Testis (tissue), 3 donors: Measurements from ENCODE around the gene ISG15. TPM values are rescaled to one million over a fixed set of nuclear protein-coding genes. Genes with fewer than 3 reads are reported as not detected.
"Not testable (repeated sequence)": the region's sequence is repeated elsewhere in the genome, so short reads cannot be mapped to it uniquely, and the experiment has no call there.

ENCODE experiments used
- DNase-seq: peaks from one replicate; pipeline ENCODE4 v3.0.0-alpha.2; 2019
- H3K27ac ChIP-seq, 2 donors: fragments of 200-600 bp; sonication (generic); one replicate each; pipeline ENCODE4 v1.5.1; 2019
- H3K27me3 ChIP-seq: fragments of 200-600 bp; sonication (generic); one replicate; pipeline ENCODE4 v1.5.1; 2019
- H3K36me3 ChIP-seq: fragments of 200-600 bp; sonication (generic); one replicate; pipeline ENCODE4 v1.5.1; 2017; ENCODE audit warnings: low read depth; ENCODE audit errors: missing control alignments
- H3K4me1 ChIP-seq: fragments of 200-600 bp; sonication (generic); one replicate; pipeline ENCODE4 v1.5.1; 2019
- H3K4me3 ChIP-seq, 2 donors: fragments of 200-600 bp; sonication (generic); one replicate each; pipeline ENCODE4 v1.5.1; 2017 to 2019
- H3K9me3 ChIP-seq: fragments of 200-600 bp; sonication (generic); one replicate; pipeline ENCODE4 v1.5.1; 2017
- POLR2A ChIP-seq: fragments of 450-650 bp; IDR thresholded peaks from one replicate; pipeline ENCODE4 v1.6.1; 2017; ENCODE audit warnings: antibody characterized with exemption, mild to moderate bottlenecking, moderate library complexity
- WGBS, 2 donors: methylation state at CpG; one replicate each; pipeline ENCODE4 v1.1.5; 2018; 5-methylcytosine and 5-hydroxymethylcytosine counted together
- intact Hi-C: fragments of 100-400 bp; cut with DNase I; formaldehyde crosslinking; loops from one replicate; pipeline ENCODE4 v1.15.1; 2023; ENCODE audit warnings: low total_unique reads
- polyA plus RNA-seq: library from polyadenylated mRNA; stranded (reverse); fragments of 350-450 nt; fragmentation: Illumina TruSeq; extraction: RNeasy Lipid Tissue Mini Kit (QIAGEN cat#74804); gene quantifications from one replicate; pipeline ENCODE4 v1.2.3, GENCODE V29; 2014; ENCODE audit warnings: low read depth, low replicate concordance; ENCODE audit not compliant: insufficient read depth
- total RNA-seq, 2 donors: library from RNA; depleted of rRNA; stranded (reverse); fragments of >200 nt; gene quantifications; one replicate each; pipeline ENCODE4 v1.2.3, GENCODE V29; 2016
- TF ChIP-seq, protein P1 (sequence below), 3 experiments: fragments of 450-650 bp in 2 of 3; fragments of 200-600 bp in 1 of 3; sonication (generic) in 1 of 3; IDR thresholded peaks; one replicate each; pipeline ENCODE4 v1.5.1; 2016 to 2019; ENCODE audit warnings: antibody characterized with exemption in 3 of 3, mild to moderate bottlenecking in 2 of 3, moderate library complexity in 1 of 3

Gene ISG15
- total and polyA plus RNA-seq, 3 donors from 2014 or later: 16.6 to 24.0 (median 22.8) TPM

DNA sequence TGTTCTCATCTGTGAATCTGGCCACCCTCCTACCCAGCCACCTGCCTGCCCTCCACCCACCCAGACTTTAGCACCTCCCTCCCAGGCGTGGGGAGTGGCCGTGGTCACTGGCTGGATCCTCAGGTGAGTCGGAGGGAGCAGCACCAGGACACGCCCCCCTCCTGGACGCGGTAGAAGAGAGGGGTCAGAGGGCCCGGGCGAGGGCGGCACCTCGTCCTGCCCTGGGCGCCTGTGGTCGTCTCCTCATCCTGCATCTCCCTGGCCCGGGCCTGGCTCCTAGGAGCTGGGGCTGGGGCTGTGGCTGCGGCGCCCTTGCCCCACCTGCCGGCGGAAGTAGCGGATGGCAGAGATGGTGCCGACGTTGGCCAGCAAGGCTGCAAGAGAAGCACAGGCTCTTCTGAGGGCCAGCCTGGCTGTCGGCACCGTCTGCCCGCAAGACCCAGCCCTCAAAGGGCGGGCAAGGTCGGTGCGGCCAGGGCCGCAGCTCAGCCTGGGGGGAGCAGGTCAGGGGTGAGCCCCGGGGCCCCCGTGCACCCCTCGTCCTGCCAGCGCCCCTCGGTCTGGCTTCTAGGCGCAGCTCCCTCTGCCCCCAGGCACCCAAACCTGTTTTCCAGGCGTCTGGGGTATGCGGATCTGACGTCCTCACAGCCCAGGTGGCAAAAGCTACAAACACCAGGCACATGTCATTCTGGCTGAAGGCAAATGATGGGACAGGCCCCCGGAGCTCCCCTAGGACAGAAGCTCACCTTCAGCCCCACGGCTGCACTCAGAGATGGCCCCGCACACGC lies 37.2 kb upstream of the ISG15 start:
- H3K27ac ChIP-seq: no peak overlapping the region
- intact Hi-C loops: loop anchor here (10.0 kb wide), 1 partner anchor 71 kb away; no protein-coding TSS in a partner anchor
- H3K36me3 ChIP-seq: no peaks in the 10 kb centered on the region
- DNase-seq: peak; percentile 77
- H3K4me3 ChIP-seq: no peak overlapping the region
- no peaks in the 10 kb centered on the region for H3K9me3 ChIP-seq
- WGBS, 2 donors: 5% methylated on average over 15 to 40 of the region's 40 CpGs
- H3K4me1 ChIP-seq: peaks cover 5% of the 10 kb centered on the region
- H3K27me3 ChIP-seq: no peaks in the 10 kb centered on the region
- TF ChIP-seq POLR2A: no peak
- TF ChIP-seq, protein P1, sequence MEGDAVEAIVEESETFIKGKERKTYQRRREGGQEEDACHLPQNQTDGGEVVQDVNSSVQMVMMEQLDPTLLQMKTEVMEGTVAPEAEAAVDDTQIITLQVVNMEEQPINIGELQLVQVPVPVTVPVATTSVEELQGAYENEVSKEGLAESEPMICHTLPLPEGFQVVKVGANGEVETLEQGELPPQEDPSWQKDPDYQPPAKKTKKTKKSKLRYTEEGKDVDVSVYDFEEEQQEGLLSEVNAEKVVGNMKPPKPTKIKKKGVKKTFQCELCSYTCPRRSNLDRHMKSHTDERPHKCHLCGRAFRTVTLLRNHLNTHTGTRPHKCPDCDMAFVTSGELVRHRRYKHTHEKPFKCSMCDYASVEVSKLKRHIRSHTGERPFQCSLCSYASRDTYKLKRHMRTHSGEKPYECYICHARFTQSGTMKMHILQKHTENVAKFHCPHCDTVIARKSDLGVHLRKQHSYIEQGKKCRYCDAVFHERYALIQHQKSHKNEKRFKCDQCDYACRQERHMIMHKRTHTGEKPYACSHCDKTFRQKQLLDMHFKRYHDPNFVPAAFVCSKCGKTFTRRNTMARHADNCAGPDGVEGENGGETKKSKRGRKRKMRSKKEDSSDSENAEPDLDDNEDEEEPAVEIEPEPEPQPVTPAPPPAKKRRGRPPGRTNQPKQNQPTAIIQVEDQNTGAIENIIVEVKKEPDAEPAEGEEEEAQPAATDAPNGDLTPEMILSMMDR (IDR thresholded peaks at IDR 0.05): peak; percentile 53 to 68 (median 62)

DNA sequence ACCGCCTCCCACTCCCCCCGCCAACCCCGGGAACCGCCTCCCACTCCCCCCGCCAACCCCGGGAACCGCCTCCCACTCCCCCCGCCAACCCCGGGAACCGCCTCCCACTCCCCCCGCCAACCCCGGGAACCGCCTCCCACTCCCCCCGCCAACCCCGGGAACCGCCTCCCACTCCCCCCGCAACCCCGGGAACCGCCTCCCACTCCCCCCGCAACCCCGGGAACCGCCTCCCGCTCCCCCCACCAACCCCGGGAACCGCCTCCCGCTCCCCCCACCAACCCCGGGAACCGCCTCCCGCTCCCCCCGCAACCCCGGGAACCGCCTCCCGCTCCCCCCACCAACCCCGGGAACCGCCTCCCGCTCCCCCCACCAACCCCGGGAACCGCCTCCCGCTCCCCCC lies 36.5 kb upstream of the ISG15 start:
- DNase-seq, H3K27me3 ChIP-seq: not testable (repeated sequence)
- intact Hi-C loops: loop anchor here (10.0 kb wide), 1 partner anchor 72 kb away; no protein-coding TSS in a partner anchor

DNA sequence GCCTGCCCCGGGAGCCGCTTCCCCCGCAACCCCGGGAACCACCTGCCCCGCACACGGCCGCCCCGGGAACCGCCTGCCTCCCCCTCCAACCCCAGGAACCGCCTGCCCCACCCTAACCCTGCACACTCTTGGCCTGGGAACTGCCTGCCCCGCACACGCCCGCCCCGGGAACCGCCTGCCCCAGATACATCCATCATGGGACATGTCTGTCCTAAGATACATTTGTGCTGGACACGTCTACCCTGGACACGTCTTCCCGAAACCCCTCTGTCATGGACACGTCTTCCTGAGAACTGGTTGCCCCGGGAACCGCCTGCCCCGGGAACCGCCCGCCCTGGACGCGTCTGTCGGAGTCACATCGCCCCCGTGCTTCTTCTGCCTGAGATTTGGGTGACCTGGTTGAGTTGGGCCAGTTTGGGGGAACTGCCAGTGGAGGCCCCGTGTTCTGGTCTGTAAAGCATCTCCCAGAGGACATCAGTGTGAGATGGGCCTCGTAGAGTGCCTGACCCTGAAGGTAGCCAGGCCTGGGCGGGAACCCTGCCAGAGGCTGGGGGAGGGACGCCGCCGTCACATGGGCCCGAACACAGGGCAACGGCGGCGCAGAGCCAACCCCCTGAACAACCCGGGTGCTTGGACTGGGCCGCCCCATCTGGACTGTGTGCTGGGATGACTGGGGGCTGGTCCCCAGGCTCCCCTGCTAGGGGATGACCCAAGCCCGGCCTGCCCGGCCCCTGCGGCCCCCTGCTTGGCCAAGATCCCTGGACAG lies 35.0 kb upstream of the ISG15 start:
- Histone ChIP-seq H3K9me3 (no peaks in the 10 kb centered on the region), H3K36me3 (no peaks in the 10 kb centered on the region), H3K4me1 (peaks cover 5% of the 10 kb centered on the region), H3K27ac (no peak overlapping the region), H3K27me3 (no peaks in the 10 kb centered on the region), H3K4me3 (no peak overlapping the region)
- DNase-seq: no peak
- WGBS, 2 donors: 70 to 74% methylated on average over 31 to 35 of the region's 44 CpGs
- intact Hi-C loops: loop anchor here (10.0 kb wide), 1 partner anchor 73 kb away; no protein-coding TSS in a partner anchor
- TF ChIP-seq POLR2A: no peak
- TF ChIP-seq, protein P1 (IDR thresholded peaks at IDR 0.05): no peak

More for the DNA sequence above, 36.5 kb upstream of the ISG15 start:
- not testable (repeated sequence) for H3K36me3 ChIP-seq, H3K9me3 ChIP-seq, H3K4me1 ChIP-seq, H3K4me3 ChIP-seq, H3K27ac ChIP-seq
- no CpG with 5 or more reads among the region's 39 CpGs for WGBS, 2 donors

DNA sequence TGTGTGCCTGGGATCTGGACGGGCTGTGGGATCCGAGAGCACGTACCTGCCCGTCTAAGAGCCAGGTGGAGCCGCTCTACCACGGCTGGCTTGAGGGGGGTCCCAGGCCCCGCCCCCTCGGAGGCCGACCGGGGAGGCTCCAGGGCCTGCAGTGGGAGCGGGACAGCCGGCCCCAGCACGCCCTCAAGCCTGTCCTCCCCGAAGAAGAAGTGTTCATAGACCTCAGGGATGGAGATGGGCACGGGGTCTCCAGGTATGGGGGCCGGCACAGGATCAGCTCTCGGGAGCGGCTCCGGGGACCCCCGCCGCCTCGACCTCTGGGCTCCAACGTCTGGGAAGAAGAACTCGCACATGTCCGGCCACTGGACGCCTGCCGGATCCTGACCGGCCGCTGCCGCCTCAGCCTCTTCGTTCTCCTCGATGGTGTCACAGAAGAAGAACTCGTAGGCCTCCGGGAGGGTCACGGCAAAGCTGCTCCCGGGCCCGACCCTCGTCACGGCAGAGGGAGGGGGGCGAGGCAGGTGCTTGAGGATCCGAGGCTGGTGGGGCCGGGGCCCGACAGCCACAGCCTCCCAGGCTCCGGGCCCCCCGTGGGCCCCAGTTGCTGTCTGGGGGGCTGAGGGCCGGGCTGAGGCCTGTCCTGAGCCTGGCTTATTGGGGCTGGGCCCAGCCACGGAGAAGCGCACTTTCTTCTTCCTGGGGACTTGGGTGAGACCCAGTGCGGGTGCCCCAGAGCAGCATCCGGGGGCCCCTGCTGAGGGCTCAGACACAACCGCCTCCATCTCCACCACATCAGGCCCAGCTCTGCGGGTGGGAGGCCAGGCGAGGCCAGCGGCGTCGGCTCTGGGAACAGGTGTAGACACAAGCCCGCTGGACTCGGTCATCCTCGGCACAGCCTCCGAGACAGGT lies 34.2 kb upstream of the ISG15 start:
- DNase-seq: no peak
- intact Hi-C loops: loop anchor here (10.0 kb wide), 1 partner anchor 74 kb away; no protein-coding TSS in a partner anchor

More for the DNA sequence above, 34.2 kb upstream of the ISG15 start:
- no peak overlapping the region for H3K27ac ChIP-seq
- H3K36me3 ChIP-seq: no peaks in the 10 kb centered on the region
- TF ChIP-seq POLR2A: no peak
- TF ChIP-seq, protein P1 (IDR thresholded peaks at IDR 0.05): no peak
- H3K4me1 ChIP-seq: peaks cover 5% of the 10 kb centered on the region
- H3K27me3 ChIP-seq: no peaks in the 10 kb centered on the region
- H3K4me3 ChIP-seq: no peak overlapping the region
- H3K9me3 ChIP-seq: no peaks in the 10 kb centered on the region
- WGBS, 2 donors: 88 to 91% methylated on average over 21 to 53 of the region's 60 CpGs
